Astrocyte of the cerebellum (primary cell): Measurements from ENCODE around the gene UBE2C.

Experiments
- DNase-seq: peaks from one replicate; pipeline ENCODE4 v3.0.0-alpha.2; 2011; ENCODE audit warnings: low read depth
- H3K4me3 ChIP-seq: 2 replicates; pipeline ENCODE4 v1.5.1; 2011; ENCODE audit warnings: mild to moderate bottlenecking, low read depth, low read length, moderate library complexity
- CTCF ChIP-seq: IDR thresholded peaks from 2 replicates; pipeline ENCODE4 v1.5.1; 2012; ENCODE audit warnings: low read length, low read depth, moderate library complexity, mild to moderate bottlenecking; ENCODE audit errors: missing control alignments
- in situ Hi-C: cut with HindIII; loops from 2 replicates; pipeline ENCODE4 v1.10.0; 2017; ENCODE audit warnings: low sequenced_read_pairs

Gene UBE2C

GRCh38 chr20:45816951-45817350 is 4.5 kb downstream of the UBE2C start:
- H3K4me3 ChIP-seq: no peak overlapping the region
- TF ChIP-seq CTCF: no peak
- no peak for DNase-seq
- in situ Hi-C loops: no loop called here

GRCh38 chr20:45817376-45818194 is 5.1 kb downstream of the UBE2C start:
- no peak for TF ChIP-seq CTCF
- no peak overlapping the region for H3K4me3 ChIP-seq

GRCh38 chr20:45818239-45818638 is 5.8 kb downstream of the UBE2C start:
- no peak for TF ChIP-seq CTCF
- in situ Hi-C loops: no loop called here
- H3K4me3 ChIP-seq: no peak overlapping the region
- DNase-seq: no peak

More at GRCh38 chr20:45817376-45818194, 5.1 kb downstream of the UBE2C start:
- peak; percentile 71 for DNase-seq
- in situ Hi-C loops: no loop called here

- in situ Hi-C loops: no loop called here
- TF ChIP-seq CTCF: no peak
- DNase-seq: no peak
- H3K4me3 ChIP-seq: no peak overlapping the region
Measured at GRCh38 chr20:45819466-45819865, 7.0 kb downstream of the UBE2C start.

GRCh38 chr20:45821947-45822346 is 9.5 kb downstream of the UBE2C start:
- no peak overlapping the region for H3K4me3 ChIP-seq
- no peak for DNase-seq
- no peak for TF ChIP-seq CTCF
- in situ Hi-C loops: no loop called here

GRCh38 chr20:45822857-45823256 is 10.4 kb downstream of the UBE2C start:
- no peak for TF ChIP-seq CTCF
- in situ Hi-C loops: no loop called here
- H3K4me3 ChIP-seq: no peak overlapping the region
- DNase-seq: no peak
